A172 (cell line): ENCODE measurements around the gene KIAA1217. TPM values are rescaled to one million over a fixed set of nuclear protein-coding genes. Genes with fewer than 3 reads are reported as not detected.

ENCODE experiments used
- DNase-seq: peaks from one replicate; pipeline ENCODE4 v3.0.0-alpha.2; 2015; ENCODE audit warnings: low spot score
- total RNA-seq: library from RNA; depleted of rRNA; stranded (reverse); fragments of >200 nt; shearing (Covaris generic); gene quantifications from 2 replicates; pipeline ENCODE4 v1.2.3, GENCODE V29; 2014

KIAA1217 gene
- total RNA-seq, 1 experiment from 2014 or later: 4.7 TPM

GRCh38 chr10:24209946-24210491 lies 1.1 kb downstream of the KIAA1217 start:
- peak; percentile 65 for DNase-seq

GRCh38 chr10:24210501-24210900 lies 1.6 kb downstream of the KIAA1217 start:
- DNase-seq: no peak

GRCh38 chr10:24213266-24213665 lies 4.3 kb downstream of the KIAA1217 start:
- no peak for DNase-seq

GRCh38 chr10:24213881-24214280 lies 4.9 kb downstream of the KIAA1217 start:
- DNase-seq: no peak

GRCh38 chr10:24214762-24215161 lies 5.8 kb downstream of the KIAA1217 start:
- DNase-seq: no peak

GRCh38 chr10:24215196-24215595 lies 6.3 kb downstream of the KIAA1217 start:
- DNase-seq: no peak

GRCh38 chr10:24215603-24216002 lies 6.7 kb downstream of the KIAA1217 start:
- no peak for DNase-seq

GRCh38 chr10:24219963-24220362 lies 11.0 kb downstream of the KIAA1217 start:
- no peak for DNase-seq

GRCh38 chr10:24223341-24223740 lies 14.4 kb downstream of the KIAA1217 start:
- no peak for DNase-seq

- DNase-seq: no peak
These were observed 15.0 kb downstream of the KIAA1217 start for GRCh38 chr10:24223953-24224352.

- DNase-seq: no peak
These were observed 19.7 kb downstream of the KIAA1217 start for GRCh38 chr10:24228642-24229041.

GRCh38 chr10:24229909-24230308 lies 21.0 kb downstream of the KIAA1217 start:
- DNase-seq: no peak

- DNase-seq: no peak
These were observed 22.3 kb downstream of the KIAA1217 start for GRCh38 chr10:24231200-24231599.

- DNase-seq: no peak
These were observed 25.8 kb downstream of the KIAA1217 start for GRCh38 chr10:24234784-24235183.

GRCh38 chr10:24235471-24235870 lies 26.5 kb downstream of the KIAA1217 start:
- DNase-seq: no peak

- DNase-seq: no peak
These were observed 29.0 kb downstream of the KIAA1217 start for GRCh38 chr10:24237801-24238395.

- no peak for DNase-seq
These were observed 29.7 kb downstream of the KIAA1217 start for GRCh38 chr10:24238519-24239247.

- DNase-seq: no peak
These were observed 30.5 kb downstream of the KIAA1217 start for GRCh38 chr10:24239289-24240040.

GRCh38 chr10:24240041-24240751 lies 31.3 kb downstream of the KIAA1217 start:
- DNase-seq: no peak

GRCh38 chr10:24241536-24242040 lies 32.6 kb downstream of the KIAA1217 start:
- no peak for DNase-seq

GRCh38 chr10:24242562-24242961 lies 33.6 kb downstream of the KIAA1217 start:
- no peak for DNase-seq

GRCh38 chr10:24246365-24246764 lies 37.4 kb downstream of the KIAA1217 start:
- no peak for DNase-seq
